ENCODE results near the gene C10orf88.

Gene C10orf88

DNA sequence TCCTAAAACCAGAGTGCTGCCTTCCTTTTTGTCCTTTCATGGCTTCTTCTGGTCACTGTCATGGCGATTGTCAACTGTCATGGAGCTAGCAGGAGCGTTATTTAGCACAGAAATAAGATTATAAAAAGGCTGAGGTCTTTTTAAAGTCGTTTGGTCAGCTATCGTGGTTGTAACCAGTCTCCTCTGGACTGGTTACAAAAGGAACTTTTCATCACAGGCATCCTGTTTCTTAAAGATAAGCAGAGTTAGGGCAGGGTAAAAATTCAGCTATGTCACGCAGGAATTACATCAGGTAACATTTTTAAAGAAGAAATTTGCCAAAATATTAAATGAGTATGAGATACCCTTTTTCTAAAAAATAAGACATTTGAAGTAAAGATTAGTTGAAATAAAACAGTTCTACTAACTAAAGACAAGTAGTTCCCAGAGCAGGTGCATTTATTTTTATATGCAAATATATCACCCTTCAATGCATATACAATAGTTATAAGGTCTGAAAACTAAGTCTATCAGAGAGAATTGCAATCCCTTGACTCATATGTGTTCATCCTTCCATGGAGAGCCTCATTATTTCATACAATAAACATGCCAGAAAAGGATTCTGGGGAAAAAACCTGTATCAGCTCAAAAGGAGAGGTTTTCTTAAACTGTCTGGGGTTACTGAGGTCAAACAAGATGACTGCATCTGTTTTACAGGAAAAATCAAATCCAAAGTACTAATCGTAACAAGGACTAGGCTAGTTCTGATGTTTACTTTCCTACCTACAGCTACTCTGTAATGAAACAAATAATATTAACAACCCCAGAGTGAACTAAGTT, 22.7 kb downstream of the C10orf88 start:
- H4K20me1 ChIP-seq (ENCODE audit: insufficient read depth, low read length): no peaks in the 10 kb centered on the region
- no peak overlapping the region for H3K4me2 ChIP-seq (ENCODE audit: low read length)
- no peaks in the 10 kb centered on the region for H3K27me3 ChIP-seq (ENCODE audit: low read depth, low read length)
- H3K9ac ChIP-seq (ENCODE audit: low read length): no peak overlapping the region
- no peaks in the 10 kb centered on the region for H3K9me3 ChIP-seq (ENCODE audit: insufficient read depth, low read length)
- TF ChIP-seq, protein P1, sequence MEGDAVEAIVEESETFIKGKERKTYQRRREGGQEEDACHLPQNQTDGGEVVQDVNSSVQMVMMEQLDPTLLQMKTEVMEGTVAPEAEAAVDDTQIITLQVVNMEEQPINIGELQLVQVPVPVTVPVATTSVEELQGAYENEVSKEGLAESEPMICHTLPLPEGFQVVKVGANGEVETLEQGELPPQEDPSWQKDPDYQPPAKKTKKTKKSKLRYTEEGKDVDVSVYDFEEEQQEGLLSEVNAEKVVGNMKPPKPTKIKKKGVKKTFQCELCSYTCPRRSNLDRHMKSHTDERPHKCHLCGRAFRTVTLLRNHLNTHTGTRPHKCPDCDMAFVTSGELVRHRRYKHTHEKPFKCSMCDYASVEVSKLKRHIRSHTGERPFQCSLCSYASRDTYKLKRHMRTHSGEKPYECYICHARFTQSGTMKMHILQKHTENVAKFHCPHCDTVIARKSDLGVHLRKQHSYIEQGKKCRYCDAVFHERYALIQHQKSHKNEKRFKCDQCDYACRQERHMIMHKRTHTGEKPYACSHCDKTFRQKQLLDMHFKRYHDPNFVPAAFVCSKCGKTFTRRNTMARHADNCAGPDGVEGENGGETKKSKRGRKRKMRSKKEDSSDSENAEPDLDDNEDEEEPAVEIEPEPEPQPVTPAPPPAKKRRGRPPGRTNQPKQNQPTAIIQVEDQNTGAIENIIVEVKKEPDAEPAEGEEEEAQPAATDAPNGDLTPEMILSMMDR (IDR thresholded peaks at IDR 0.05; ENCODE audit: low read depth, low read length): no peak
- TF ChIP-seq EZH2phosphoT487 (IDR thresholded peaks at IDR 0.05; ENCODE audit: low read depth): no peak
- H2AFZ ChIP-seq (ENCODE audit: low read depth, low read length): no peak overlapping the region
- H3K79me2 ChIP-seq (ENCODE audit: low read length): no peaks in the 10 kb centered on the region
- peaks cover 5% of the 10 kb centered on the region for H3K36me3 ChIP-seq (replicated peaks; ENCODE audit: low read depth, low read length)
- H3K27ac ChIP-seq (ENCODE audit: low read length): no peak overlapping the region
- H3K4me3 ChIP-seq (ENCODE audit: low read length): no peak overlapping the region
- no peaks in the 10 kb centered on the region for H3K4me1 ChIP-seq (ENCODE audit: low read length)

- Histone ChIP-seq H3K79me2 (ENCODE audit: low read length) (no peaks in the 10 kb centered on the region), H3K36me3 (replicated peaks; ENCODE audit: low read depth, low read length) (no peaks in the 10 kb centered on the region), H3K27ac (ENCODE audit: low read length) (no peak overlapping the region), H3K4me3 (ENCODE audit: low read length) (no peak overlapping the region), H3K4me1 (ENCODE audit: low read length) (no peaks in the 10 kb centered on the region), H3K9ac (ENCODE audit: low read length) (no peak overlapping the region), H2AFZ (ENCODE audit: low read depth, low read length) (no peak overlapping the region), H3K27me3 (ENCODE audit: low read depth, low read length) (no peaks in the 10 kb centered on the region), H3K9me3 (ENCODE audit: insufficient read depth, low read length) (no peaks in the 10 kb centered on the region), H3K4me2 (ENCODE audit: low read length) (no peak overlapping the region), H4K20me1 (ENCODE audit: insufficient read depth, low read length) (no peaks in the 10 kb centered on the region)
- TF ChIP-seq EZH2phosphoT487 (IDR thresholded peaks at IDR 0.05; ENCODE audit: low read depth): no peak
- TF ChIP-seq, protein P1 (IDR thresholded peaks at IDR 0.05; ENCODE audit: low read depth, low read length): no peak
These were observed 23.9 kb downstream of the C10orf88 start for GRCh38 chr10:122930140-122930539.

DNA sequence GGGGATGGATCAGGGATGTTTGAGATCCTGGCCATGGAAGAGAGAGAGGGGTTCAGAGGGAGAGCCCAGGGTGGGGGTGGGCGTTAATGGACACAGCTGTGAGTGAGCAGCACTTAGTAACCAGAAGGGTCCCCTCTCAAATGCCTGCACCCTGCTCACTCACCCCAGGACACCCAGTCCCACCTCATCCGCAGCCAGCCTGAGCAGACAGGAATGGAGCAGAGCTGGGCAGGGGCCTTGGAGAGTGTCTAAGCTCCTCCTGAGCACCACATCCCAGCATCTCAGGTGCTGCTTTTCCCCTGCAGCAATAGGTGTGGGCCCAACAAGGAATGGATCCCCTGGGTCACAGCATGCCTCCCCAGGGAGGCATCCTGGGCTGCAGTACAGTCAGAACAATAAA, 38.3 kb downstream of the C10orf88 start:
- Histone ChIP-seq H3K4me3 (ENCODE audit: low read length) (no peak overlapping the region), H3K4me1 (ENCODE audit: low read length) (no peaks in the 10 kb centered on the region), H3K79me2 (ENCODE audit: low read length) (no peaks in the 10 kb centered on the region), H3K9ac (ENCODE audit: low read length) (no peak overlapping the region), H3K9me3 (ENCODE audit: insufficient read depth, low read length) (no peaks in the 10 kb centered on the region), H2AFZ (ENCODE audit: low read depth, low read length) (no peak overlapping the region), H3K36me3 (replicated peaks; ENCODE audit: low read depth, low read length) (no peaks in the 10 kb centered on the region), H3K27me3 (ENCODE audit: low read depth, low read length) (no peaks in the 10 kb centered on the region), H4K20me1 (ENCODE audit: insufficient read depth, low read length) (no peaks in the 10 kb centered on the region), H3K27ac (ENCODE audit: low read length) (no peak overlapping the region), H3K4me2 (ENCODE audit: low read length) (no peak overlapping the region)
- no peak for TF ChIP-seq EZH2phosphoT487 (IDR thresholded peaks at IDR 0.05; ENCODE audit: low read depth)
- TF ChIP-seq, protein P1 (IDR thresholded peaks at IDR 0.05; ENCODE audit: low read depth, low read length): no peak

DNA sequence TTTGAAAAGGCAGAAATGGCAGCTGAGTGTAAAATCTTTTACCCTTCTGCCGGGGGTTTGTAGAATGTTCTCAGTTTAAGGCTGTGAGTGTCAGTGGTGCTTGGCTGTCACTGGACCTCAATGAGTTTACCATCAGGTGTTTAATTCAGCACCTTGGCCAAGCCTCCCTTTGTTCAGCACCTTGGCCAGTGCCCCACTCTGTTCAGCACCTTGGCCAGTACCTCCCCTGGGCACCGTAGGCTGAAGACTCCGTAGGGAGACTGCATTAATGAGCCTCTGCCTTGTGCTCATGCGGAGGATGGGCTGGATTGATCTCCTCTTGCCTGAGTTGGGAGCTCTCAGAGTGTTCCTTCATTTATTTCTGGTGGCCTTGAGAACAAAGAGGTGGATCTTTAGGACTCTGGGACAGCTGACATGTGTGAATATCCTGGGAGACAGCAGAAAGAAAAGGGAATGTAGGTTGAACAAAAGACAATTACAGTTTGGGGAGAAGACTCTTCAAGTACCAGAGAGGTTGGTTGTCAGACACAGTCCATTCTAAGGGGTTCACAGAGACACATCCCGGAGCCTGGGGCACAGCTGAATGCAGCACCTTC, 42.0 kb downstream of the C10orf88 start:
- Histone ChIP-seq H3K4me1 (ENCODE audit: low read length) (no peaks in the 10 kb centered on the region), H3K36me3 (replicated peaks; ENCODE audit: low read depth, low read length) (no peaks in the 10 kb centered on the region), H3K9ac (ENCODE audit: low read length) (no peak overlapping the region), H3K27ac (ENCODE audit: low read length) (no peak overlapping the region), H4K20me1 (ENCODE audit: insufficient read depth, low read length) (no peaks in the 10 kb centered on the region), H3K4me3 (ENCODE audit: low read length) (no peak overlapping the region), H3K9me3 (ENCODE audit: insufficient read depth, low read length) (no peaks in the 10 kb centered on the region), H2AFZ (ENCODE audit: low read depth, low read length) (no peak overlapping the region), H3K4me2 (ENCODE audit: low read length) (no peak overlapping the region), H3K79me2 (ENCODE audit: low read length) (no peaks in the 10 kb centered on the region), H3K27me3 (ENCODE audit: low read depth, low read length) (no peaks in the 10 kb centered on the region)
- TF ChIP-seq, protein P1 (IDR thresholded peaks at IDR 0.05; ENCODE audit: low read depth, low read length): no peak

Data from OCI-LY3 (cell line).